ENCODE results near the gene BANF1.
A peak's percentile ranks its signal among the peaks of the same experiment; 100 is the strongest.
"Not testable (repeated sequence)": the region's sequence is repeated elsewhere in the genome, so short reads cannot be mapped to it uniquely, and the experiment has no call there.

Gene BANF1

GRCh38 chr11:65978391-65979238, 23.7 kb upstream of the BANF1 start:
- DNase-seq (ENCODE audit: low read depth in 2 of 2): no peak

- no peak for DNase-seq (ENCODE audit: low read depth in 2 of 2)
These were observed 23.0 kb upstream of the BANF1 start for GRCh38 chr11:65979261-65979759.

GRCh38 chr11:65981101-65981740, 21.1 kb upstream of the BANF1 start:
- DNase-seq (ENCODE audit: low read depth in 2 of 2): no peak

GRCh38 chr11:65981972-65982823, 20.1 kb upstream of the BANF1 start:
- no peak for DNase-seq (ENCODE audit: low read depth in 2 of 2)

GRCh38 chr11:65982824-65983588, 19.3 kb upstream of the BANF1 start:
- DNase-seq (ENCODE audit: low read depth in 2 of 2): no peak

- DNase-seq (ENCODE audit: low read depth in 2 of 2): no peak
These were observed 18.7 kb upstream of the BANF1 start for GRCh38 chr11:65983589-65983987.

GRCh38 chr11:65987336-65987735, 15.0 kb upstream of the BANF1 start:
- no peak for DNase-seq (ENCODE audit: low read depth in 2 of 2)

- peak; percentile 87 to 89 for DNase-seq (ENCODE audit: low read depth in 2 of 2)
These were observed 13.3 kb upstream of the BANF1 start for GRCh38 chr11:65988791-65989592.

- DNase-seq (ENCODE audit: low read depth in 2 of 2): no peak
These were observed 10.2 kb upstream of the BANF1 start for GRCh38 chr11:65992056-65992455.

GRCh38 chr11:65997286-65997685, 5.0 kb upstream of the BANF1 start:
- DNase-seq (ENCODE audit: low read depth in 2 of 2): no peak

GRCh38 chr11:66002648-66003225, 434 bp downstream of the BANF1 start:
- DNase-seq (ENCODE audit: low read depth in 2 of 2): no peak

- no peak for DNase-seq (ENCODE audit: low read depth in 2 of 2)
These were observed 988 bp downstream of the BANF1 start for GRCh38 chr11:66003291-66003690.

GRCh38 chr11:66004186-66004585, 1.9 kb downstream of the BANF1 start:
- DNase-seq (ENCODE audit: low read depth in 2 of 2): no peak

- DNase-seq (ENCODE audit: low read depth in 2 of 2): no peak
These were observed 4.0 kb downstream of the BANF1 start for GRCh38 chr11:66006134-66006890.

- no peak for DNase-seq (ENCODE audit: low read depth in 2 of 2)
These were observed 4.5 kb downstream of the BANF1 start for GRCh38 chr11:66006891-66007176.

- no peak for DNase-seq (ENCODE audit: low read depth in 2 of 2)
These were observed 4.9 kb downstream of the BANF1 start for GRCh38 chr11:66007201-66007634.

- no peak for DNase-seq (ENCODE audit: low read depth in 2 of 2)
These were observed 5.8 kb downstream of the BANF1 start for GRCh38 chr11:66008095-66008467.

GRCh38 chr11:66008468-66009101, 6.3 kb downstream of the BANF1 start:
- DNase-seq (ENCODE audit: low read depth in 2 of 2): no peak

- DNase-seq (ENCODE audit: low read depth in 2 of 2): not testable (repeated sequence)
These were observed 7.7 kb downstream of the BANF1 start for GRCh38 chr11:66010036-66010435.
